NCI-H2107 treated with DMSO at 0.1 percent for 48 hours (cell line): ENCODE measurements around the gene ZNF578.
"Not testable (repeated sequence)": the region's sequence is repeated elsewhere in the genome, so short reads cannot be mapped to it uniquely, and the experiment has no call there.

ENCODE experiments used
- DNase-seq: peaks from one replicate; lab custom pipeline; 2025; ENCODE audit not compliant: unreplicated experiment; lab: John Stamatoyannopoulos, UW

The ZNF578 gene

DNA sequence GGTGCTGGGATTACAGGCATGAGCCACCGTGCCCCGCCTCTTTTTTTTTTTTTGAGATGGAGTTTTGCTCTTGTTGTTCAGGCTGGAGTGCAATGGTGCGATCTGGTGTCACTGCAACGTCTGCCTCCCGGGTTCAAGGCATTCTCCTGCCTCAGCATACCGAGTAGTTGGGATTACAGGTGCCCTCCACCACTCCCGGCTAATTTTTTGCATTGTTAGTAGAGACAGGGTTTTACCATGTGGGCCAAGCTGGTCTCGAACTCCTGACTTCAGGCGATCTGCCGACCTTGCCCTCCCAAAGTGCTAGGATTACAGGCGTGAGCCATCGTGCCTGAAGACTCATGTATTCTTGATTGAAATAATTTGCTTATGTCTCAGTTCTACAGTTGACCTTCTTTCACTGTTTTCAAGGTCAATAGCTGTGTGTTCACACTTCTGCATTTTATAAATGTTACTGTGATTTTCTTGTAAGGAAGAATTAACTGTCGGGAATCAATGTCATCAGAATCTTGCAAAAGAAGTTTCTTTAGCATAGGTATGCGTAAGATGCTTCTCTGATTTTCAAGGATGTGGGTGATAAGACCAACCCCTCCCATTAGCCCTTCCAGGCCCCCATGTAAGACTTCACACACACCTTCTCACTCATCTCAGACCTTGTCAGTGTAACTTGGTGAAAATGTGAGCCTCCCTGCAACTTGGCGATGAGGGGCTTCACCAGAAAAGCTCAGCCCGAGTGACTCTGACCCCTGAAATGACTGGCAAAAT lies 104.1 kb downstream of the ZNF578 start:
- DNase-seq, result no peak

DNA sequence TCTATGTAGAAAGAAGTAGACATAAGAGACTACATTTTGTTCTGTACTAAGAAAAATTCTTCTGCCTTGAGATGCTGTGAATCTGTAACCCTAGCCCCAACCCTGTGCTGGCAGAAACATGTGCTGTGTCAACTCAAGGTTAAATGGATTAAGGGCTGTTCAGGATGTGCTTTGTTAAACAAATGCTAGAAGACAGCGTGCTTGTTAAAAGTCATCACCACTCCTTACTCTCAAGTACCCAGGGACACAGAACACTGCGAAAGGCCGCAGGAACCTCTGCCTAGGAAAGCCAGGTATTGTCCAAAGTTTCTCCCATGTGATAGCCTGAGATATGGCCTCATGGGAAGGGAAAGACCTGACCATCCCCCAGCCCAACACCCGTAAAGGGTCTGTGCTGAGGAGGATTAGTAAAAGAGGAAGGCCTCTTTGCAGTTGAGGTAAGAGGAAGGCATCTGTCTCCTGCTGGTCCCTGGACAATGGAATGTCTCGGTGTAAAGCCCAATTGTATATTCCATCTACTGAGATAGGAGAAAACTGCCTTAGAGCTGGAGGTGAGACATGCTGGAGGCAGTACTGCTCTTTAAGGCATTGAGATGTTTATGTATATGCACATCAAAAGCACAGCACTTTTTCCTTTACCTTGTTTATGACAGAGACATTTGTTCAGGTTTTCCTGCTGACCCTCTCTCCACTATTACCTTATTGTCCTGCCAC lies 105.5 kb downstream of the ZNF578 start:
- DNase-seq, result not testable (repeated sequence)

DNA sequence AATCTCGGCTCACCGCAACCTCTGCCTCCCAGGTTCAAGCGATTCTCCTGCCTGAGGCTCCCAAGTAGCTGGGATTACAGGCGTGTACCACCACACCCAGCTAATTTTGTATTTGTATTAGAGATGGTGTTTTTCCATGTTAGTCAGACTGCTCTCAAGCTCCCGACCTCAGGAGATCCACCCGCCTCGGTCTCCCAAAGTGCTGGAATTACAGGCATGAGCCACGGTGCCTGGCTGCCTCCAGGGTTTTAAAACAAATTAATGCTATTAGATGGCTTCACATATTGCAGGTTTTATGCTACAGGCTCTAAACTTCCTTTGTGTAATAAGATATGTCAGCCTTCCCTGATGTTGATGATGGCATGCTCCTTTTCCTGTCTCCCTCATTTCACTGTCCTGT lies 108.3 kb downstream of the ZNF578 start:
- not testable (repeated sequence) for DNase-seq
